MM.1S (cell line): Measurements from ENCODE around the gene TTC24.

ENCODE experiments used
- DNase-seq: peaks from one replicate; pipeline ENCODE4 v3.0.0-alpha.2; 2015
- H2AFZ ChIP-seq: fragments of 300-600 bp; sonication (generic); 2 replicates; pipeline ENCODE4 v1.6.0; 2016; ENCODE audit warnings: antibody characterized with exemption, low read length
- H3F3A ChIP-seq: fragments of 300-600 bp; sonication (generic); 2 replicates; pipeline ENCODE4 v1.6.1; 2016; ENCODE audit warnings: mild to moderate bottlenecking, antibody characterized with exemption, low read length, moderate library complexity, mixed read lengths; ENCODE audit not compliant: insufficient read depth
- H3K27ac ChIP-seq: fragments of 300-600 bp; sonication (generic); 2 replicates; pipeline ENCODE4 v1.5.1; 2016; ENCODE audit warnings: mild to moderate bottlenecking, low read length
- H3K27me3 ChIP-seq: fragments of 300-600 bp; sonication (generic); replicated peaks from 2 replicates; pipeline ENCODE4 v1.6.0; 2016; ENCODE audit warnings: low read length; ENCODE audit not compliant: insufficient read depth
- H3K36me3 ChIP-seq: fragments of 300-600 bp; sonication (generic); replicated peaks from 2 replicates; pipeline ENCODE4 v1.6.1; 2016; ENCODE audit warnings: mild to moderate bottlenecking, low read length, mixed read lengths; ENCODE audit not compliant: insufficient read depth
- H3K4me1 ChIP-seq: fragments of 300-600 bp; sonication (generic); 2 replicates; pipeline ENCODE4 v1.6.1; 2016; ENCODE audit warnings: low read length, mixed read lengths
- H3K4me2 ChIP-seq: fragments of 300-600 bp; sonication (generic); 2 replicates; pipeline ENCODE4 v1.6.0; 2016; ENCODE audit warnings: low read depth, low read length
- H3K4me3 ChIP-seq: fragments of 300-600 bp; sonication (generic); 2 replicates; pipeline ENCODE4 v1.5.1; 2016; ENCODE audit warnings: low read length, mixed read lengths
- H3K79me2 ChIP-seq: fragments of 300-600 bp; sonication (generic); 2 replicates; pipeline ENCODE4 v1.6.1; 2016; ENCODE audit warnings: mixed run types, low read length, mixed read lengths
- H3K9ac ChIP-seq: fragments of 300-600 bp; sonication (generic); 2 replicates; pipeline ENCODE4 v1.6.1; 2016; ENCODE audit warnings: low read length, mixed read lengths
- H3K9me2 ChIP-seq: fragments of 300-600 bp; sonication (generic); replicated peaks from 2 replicates; pipeline ENCODE4 v1.6.1; 2016; ENCODE audit warnings: mild to moderate bottlenecking, low read length, mixed read lengths; ENCODE audit not compliant: insufficient read depth
- H3K9me3 ChIP-seq: fragments of 300-600 bp; sonication (generic); replicated peaks from 2 replicates; pipeline ENCODE4 v1.6.1; 2016; ENCODE audit warnings: mild to moderate bottlenecking, low read length, mixed read lengths; ENCODE audit not compliant: insufficient read depth
- H4K20me1 ChIP-seq: fragments of 300-600 bp; sonication (generic); 2 replicates; pipeline ENCODE4 v1.6.1; 2016; ENCODE audit warnings: mild to moderate bottlenecking, low read length, moderate library complexity, mixed read lengths; ENCODE audit not compliant: insufficient read depth
- EZH2 ChIP-seq: fragments of 300-600 bp; sonication (generic); optimal IDR thresholded peaks from 2 replicates; pipeline ENCODE3; 2017; ENCODE audit warnings: low read depth, mild to moderate bottlenecking, antibody characterized with exemption, low read length, mixed read lengths
- EZH2phosphoT487 ChIP-seq: fragments of 300-600 bp; sonication (generic); IDR thresholded peaks from 2 replicates; pipeline ENCODE4 v1.6.1; 2018; ENCODE audit warnings: antibody characterized with exemption, low read length
- TF ChIP-seq, protein P1 (sequence below): fragments of 300-600 bp; sonication (generic); IDR thresholded peaks from 2 replicates; pipeline ENCODE4 v1.5.1; 2016; ENCODE audit warnings: antibody characterized with exemption, low read length, mixed read lengths

The TTC24 gene

DNA sequence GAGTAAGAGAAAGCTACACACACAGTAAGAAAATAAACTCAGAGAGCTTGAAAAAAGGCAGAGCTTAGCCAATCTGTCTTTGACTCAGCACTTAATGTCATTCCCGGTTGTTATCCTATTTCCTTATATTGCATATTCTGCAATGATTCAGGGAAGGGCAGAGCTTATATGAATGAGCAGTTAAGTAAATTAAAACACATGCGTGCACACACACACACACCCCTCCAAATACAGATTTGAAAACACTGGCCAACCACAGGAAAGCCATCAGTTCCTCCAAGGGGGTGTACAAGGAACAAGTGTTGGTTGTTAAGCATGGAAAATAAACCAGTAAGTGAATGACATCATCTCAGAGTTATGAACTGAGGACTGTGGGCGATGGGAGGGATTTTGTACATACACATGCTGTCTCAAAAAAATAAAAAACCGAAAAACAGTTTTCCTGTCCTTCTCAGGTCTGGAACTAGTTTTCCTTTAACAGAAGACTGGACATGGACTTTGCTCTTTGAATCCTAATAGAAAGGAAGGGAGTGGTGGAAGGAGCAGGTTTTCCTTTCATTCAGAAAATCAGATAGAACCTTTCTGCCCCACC lies 8.2 kb upstream of the TTC24 start:
- H3K4me3 ChIP-seq = peak overlapping the region; percentile 83
- TF ChIP-seq EZH2 (no peak), EZH2phosphoT487 (no peak)
- TF ChIP-seq, protein P1, sequence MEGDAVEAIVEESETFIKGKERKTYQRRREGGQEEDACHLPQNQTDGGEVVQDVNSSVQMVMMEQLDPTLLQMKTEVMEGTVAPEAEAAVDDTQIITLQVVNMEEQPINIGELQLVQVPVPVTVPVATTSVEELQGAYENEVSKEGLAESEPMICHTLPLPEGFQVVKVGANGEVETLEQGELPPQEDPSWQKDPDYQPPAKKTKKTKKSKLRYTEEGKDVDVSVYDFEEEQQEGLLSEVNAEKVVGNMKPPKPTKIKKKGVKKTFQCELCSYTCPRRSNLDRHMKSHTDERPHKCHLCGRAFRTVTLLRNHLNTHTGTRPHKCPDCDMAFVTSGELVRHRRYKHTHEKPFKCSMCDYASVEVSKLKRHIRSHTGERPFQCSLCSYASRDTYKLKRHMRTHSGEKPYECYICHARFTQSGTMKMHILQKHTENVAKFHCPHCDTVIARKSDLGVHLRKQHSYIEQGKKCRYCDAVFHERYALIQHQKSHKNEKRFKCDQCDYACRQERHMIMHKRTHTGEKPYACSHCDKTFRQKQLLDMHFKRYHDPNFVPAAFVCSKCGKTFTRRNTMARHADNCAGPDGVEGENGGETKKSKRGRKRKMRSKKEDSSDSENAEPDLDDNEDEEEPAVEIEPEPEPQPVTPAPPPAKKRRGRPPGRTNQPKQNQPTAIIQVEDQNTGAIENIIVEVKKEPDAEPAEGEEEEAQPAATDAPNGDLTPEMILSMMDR = no peak
- H3K4me2 ChIP-seq = peak overlapping the region; percentile 84
- no peaks in the 10 kb centered on the region for H3F3A ChIP-seq
- H3K9me2 ChIP-seq = no peaks in the 10 kb centered on the region
- no peaks in the 10 kb centered on the region for H3K9me3 ChIP-seq
- peak overlapping the region; percentile 44; the same call in 1 of the 2 replicates for H3K9ac ChIP-seq
- no peaks in the 10 kb centered on the region for H3K27me3 ChIP-seq
- H3K36me3 ChIP-seq = no peaks in the 10 kb centered on the region
- no peak overlapping the region for H3K27ac ChIP-seq
- H2AFZ ChIP-seq = peak overlapping the region; percentile 84
- H3K79me2 ChIP-seq = peaks cover 20% of the 10 kb centered on the region; the same call in 1 of the 2 replicates
- H4K20me1 ChIP-seq = no peaks in the 10 kb centered on the region
- DNase-seq = no peak
- H3K4me1 ChIP-seq = peaks cover 8% of the 10 kb centered on the region

DNA sequence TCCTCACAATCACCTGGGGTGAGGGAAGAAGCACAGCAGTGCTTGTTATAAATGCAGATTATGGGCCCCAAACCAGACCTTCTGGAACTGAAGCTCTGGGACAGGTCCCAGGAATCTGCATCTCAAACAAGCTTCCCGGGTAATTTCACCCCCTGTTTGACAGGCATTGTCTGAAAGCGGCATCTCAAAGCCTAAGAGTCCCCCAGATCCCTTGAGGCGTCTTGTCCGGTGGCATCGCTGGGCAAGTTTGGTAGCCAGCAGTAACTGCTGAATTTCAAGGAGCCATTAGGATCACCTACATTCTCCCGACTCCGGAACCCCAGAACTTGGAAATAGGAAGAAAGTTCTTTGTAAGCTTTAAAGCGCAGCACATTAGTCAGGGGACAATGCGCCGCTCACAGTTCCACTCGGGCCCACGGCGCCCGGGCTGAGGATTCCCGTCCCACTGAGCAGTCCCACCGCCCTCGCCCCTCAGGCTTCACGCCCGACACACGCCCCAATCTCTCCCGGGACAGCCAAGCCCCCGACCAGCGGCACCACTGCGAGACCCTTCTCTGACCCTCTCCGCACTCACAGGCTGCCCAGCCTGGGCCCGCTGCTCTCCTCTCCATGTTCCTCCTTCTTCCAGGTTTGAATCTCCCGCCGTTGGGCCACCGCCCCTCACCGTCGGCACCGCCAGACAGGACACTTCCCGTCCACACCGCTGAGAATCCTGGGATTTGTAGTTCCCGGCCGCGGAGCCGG lies 7.4 kb upstream of the TTC24 start, which contains the start of gene IQGAP3:
Gene IQGAP3, minus strand, starts transcription at position 647 of the 744 bp plus-strand sequence. Its CDS starts 36 bp downstream, at position 611.
- no peaks in the 10 kb centered on the region for H3F3A ChIP-seq
- no peaks in the 10 kb centered on the region for H4K20me1 ChIP-seq
- no peaks in the 10 kb centered on the region for H3K9me2 ChIP-seq
- no peaks in the 10 kb centered on the region for H3K9me3 ChIP-seq
- peak within 1 kb of the TSS; percentile 83 for H3K4me3 ChIP-seq
- H3K27me3 ChIP-seq = no peaks in the 10 kb centered on the region
- no peak within 1 kb of the TSS for H3K27ac ChIP-seq
- H2AFZ ChIP-seq = peak within 1 kb of the TSS; percentile 84
- peak within 1 kb of the TSS; percentile 84 for H3K4me2 ChIP-seq
- H3K4me1 ChIP-seq = peaks cover 8% of the 10 kb centered on the region
- TF ChIP-seq EZH2 (no peak), EZH2phosphoT487 (no peak)
- TF ChIP-seq, protein P1 = no peak
- H3K79me2 ChIP-seq = peaks cover 20% of the 10 kb centered on the region; the same call in 1 of the 2 replicates
- H3K9ac ChIP-seq = peak within 1 kb of the TSS; percentile 44; the same call in 1 of the 2 replicates
- no peaks in the 10 kb centered on the region for H3K36me3 ChIP-seq
- peak; percentile 94 for DNase-seq

DNA sequence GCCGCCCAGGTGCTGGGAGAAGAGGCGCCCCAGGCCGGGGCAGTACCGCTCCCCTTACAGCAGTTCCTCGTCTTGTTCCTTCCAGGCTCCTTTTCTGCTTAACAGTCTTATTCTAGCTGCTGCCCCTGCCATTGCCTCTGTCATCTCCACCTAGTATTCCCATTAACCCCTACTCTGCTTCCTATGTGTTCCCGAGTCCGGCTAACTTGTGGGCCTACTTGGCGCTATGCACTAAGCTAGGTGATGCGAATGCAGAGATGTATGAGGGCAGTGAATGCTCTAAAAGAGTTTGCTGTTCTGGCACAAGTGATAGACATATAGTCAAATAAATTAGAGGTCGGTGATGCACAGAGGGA lies 6.9 kb upstream of the TTC24 start:
- Histone ChIP-seq H4K20me1 (no peaks in the 10 kb centered on the region), H3K36me3 (no peaks in the 10 kb centered on the region), H3K27me3 (no peaks in the 10 kb centered on the region), H3K27ac (no peak overlapping the region), H3K9me2 (no peaks in the 10 kb centered on the region), H3F3A (no peaks in the 10 kb centered on the region), H3K4me3 (peak overlapping the region; percentile 83), H3K79me2 (peaks cover 20% of the 10 kb centered on the region; the same call in 1 of the 2 replicates), H2AFZ (peak overlapping the region; percentile 84), H3K4me2 (peak overlapping the region; percentile 84), H3K4me1 (peaks cover 8% of the 10 kb centered on the region), H3K9ac (peak overlapping the region; percentile 44; the same call in 1 of the 2 replicates), H3K9me3 (no peaks in the 10 kb centered on the region)
- DNase-seq = no peak
- TF ChIP-seq, protein P1 = no peak
- TF ChIP-seq EZH2 = no peak
- no peak for TF ChIP-seq EZH2phosphoT487
